ENCODE data around the gene ERAL1. TPM values are rescaled to one million over a fixed set of nuclear protein-coding genes. Genes with fewer than 3 reads are reported as not detected.
"Not testable (repeated sequence)": the region's sequence is repeated elsewhere in the genome, so short reads cannot be mapped to it uniquely, and the experiment has no call there.

Gene ERAL1
- total and polyA plus RNA-seq, 2 experiments from 2014 or later, result 77.1 to 121 TPM

DNA sequence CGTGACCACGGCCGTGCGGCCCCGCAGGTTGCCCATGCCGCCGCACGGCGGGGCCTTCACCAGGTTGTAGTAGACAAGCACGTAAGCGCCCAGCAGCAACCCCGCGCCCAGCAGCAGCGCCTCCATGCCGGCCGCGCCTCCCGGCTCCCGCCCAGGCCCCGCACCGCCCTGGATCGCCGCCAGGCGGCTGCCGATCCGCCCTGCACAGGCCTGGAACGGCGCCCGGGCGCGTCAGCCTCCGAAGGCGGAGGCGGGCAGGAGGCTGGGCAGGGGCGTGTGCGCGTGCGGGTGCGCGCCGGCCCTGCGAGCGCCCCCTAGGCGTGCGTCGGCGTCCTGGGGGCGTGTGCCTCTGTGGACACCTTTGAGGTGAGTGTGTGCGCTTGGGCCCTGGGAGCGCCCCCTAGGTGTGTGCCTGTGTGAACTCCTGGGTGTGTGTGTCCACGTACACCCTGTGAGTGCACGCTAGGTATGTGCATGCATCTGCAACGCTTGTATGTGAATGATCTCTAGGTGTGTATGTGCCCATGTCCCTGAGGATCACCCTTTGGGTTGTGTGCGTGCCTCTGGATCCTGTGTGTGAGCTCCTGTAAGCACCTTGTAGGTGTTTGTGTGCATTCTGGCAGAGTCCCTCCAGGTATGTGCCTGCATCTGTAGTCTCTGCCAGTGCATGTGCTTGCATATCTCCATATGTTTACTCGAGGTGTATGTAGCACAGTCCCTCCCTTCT, 48.2 kb downstream of the ERAL1 start, which contains the start of gene DHRS13 (continued):
- TF ChIP-seq, protein P1, sequence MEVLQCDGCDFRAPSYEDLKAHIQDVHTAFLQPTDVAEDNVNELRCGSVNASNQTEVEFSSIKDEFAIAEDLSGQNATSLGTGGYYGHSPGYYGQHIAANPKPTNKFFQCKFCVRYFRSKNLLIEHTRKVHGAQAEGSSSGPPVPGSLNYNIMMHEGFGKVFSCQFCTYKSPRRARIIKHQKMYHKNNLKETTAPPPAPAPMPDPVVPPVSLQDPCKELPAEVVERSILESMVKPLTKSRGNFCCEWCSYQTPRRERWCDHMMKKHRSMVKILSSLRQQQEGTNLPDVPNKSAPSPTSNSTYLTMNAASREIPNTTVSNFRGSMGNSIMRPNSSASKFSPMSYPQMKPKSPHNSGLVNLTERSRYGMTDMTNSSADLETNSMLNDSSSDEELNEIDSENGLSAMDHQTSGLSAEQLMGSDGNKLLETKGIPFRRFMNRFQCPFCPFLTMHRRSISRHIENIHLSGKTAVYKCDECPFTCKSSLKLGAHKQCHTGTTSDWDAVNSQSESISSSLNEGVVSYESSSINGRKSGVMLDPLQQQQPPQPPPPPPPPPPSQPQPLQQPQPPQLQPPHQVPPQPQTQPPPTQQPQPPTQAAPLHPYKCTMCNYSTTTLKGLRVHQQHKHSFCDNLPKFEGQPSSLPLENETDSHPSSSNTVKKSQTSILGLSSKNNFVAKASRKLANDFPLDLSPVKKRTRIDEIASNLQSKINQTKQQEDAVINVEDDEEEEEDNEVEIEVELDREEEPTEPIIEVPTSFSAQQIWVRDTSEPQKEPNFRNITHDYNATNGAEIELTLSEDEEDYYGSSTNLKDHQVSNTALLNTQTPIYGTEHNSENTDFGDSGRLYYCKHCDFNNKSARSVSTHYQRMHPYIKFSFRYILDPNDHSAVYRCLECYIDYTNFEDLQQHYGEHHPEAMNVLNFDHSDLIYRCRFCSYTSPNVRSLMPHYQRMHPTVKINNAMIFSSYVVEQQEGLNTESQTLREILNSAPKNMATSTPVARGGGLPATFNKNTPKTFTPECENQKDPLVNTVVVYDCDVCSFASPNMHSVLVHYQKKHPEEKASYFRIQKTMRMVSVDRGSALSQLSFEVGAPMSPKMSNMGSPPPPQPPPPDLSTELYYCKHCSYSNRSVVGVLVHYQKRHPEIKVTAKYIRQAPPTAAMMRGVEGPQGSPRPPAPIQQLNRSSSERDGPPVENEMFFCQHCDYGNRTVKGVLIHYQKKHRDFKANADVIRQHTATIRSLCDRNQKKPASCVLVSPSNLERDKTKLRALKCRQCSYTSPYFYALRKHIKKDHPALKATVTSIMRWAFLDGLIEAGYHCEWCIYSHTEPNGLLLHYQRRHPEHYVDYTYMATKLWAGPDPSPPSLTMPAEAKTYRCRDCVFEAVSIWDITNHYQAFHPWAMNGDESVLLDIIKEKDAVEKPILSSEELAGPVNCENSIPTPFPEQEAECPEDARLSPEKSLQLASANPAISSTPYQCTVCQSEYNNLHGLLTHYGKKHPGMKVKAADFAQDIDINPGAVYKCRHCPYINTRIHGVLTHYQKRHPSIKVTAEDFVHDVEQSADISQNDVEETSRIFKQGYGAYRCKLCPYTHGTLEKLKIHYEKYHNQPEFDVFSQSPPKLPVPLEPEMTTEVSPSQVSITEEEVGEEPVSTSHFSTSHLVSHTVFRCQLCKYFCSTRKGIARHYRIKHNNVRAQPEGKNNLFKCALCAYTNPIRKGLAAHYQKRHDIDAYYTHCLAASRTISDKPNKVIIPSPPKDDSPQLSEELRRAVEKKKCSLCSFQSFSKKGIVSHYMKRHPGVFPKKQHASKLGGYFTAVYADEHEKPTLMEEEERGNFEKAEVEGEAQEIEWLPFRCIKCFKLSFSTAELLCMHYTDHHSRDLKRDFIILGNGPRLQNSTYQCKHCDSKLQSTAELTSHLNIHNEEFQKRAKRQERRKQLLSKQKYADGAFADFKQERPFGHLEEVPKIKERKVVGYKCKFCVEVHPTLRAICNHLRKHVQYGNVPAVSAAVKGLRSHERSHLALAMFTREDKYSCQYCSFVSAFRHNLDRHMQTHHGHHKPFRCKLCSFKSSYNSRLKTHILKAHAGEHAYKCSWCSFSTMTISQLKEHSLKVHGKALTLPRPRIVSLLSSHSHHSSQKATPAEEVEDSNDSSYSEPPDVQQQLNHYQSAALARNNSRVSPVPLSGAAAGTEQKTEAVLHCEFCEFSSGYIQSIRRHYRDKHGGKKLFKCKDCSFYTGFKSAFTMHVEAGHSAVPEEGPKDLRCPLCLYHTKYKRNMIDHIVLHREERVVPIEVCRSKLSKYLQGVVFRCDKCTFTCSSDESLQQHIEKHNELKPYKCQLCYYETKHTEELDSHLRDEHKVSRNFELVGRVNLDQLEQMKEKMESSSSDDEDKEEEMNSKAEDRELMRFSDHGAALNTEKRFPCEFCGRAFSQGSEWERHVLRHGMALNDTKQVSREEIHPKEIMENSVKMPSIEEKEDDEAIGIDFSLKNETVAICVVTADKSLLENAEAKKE (CRISPR knock-in tag; IDR thresholded peaks at IDR 0.05), result peak; percentile 24; the same call in 1 of the 2 replicates
- TF ChIP-seq CREB1 (CRISPR knock-in tag; IDR thresholded peaks at IDR 0.05; ENCODE audit: low read depth) (peak; percentile 89), JUNB (IDR thresholded peaks at IDR 0.05; ENCODE audit: unreplicated experiment) (no peak), STAT1 (IDR thresholded peaks at IDR 0.05; ENCODE audit: unreplicated experiment) (no peak), ZNF331 (CRISPR knock-in tag; IDR thresholded peaks at IDR 0.05; ENCODE audit: low read depth) (no peak; the same call in 1 of the 2 replicates), EZH2 (IDR thresholded peaks at IDR 0.05; ENCODE audit: low read depth, unreplicated experiment) (no peak), POLR2AphosphoS5 (IDR thresholded peaks at IDR 0.05; ENCODE audit: low read depth) (peak; percentile 59)
- TF ChIP-seq, protein P2, sequence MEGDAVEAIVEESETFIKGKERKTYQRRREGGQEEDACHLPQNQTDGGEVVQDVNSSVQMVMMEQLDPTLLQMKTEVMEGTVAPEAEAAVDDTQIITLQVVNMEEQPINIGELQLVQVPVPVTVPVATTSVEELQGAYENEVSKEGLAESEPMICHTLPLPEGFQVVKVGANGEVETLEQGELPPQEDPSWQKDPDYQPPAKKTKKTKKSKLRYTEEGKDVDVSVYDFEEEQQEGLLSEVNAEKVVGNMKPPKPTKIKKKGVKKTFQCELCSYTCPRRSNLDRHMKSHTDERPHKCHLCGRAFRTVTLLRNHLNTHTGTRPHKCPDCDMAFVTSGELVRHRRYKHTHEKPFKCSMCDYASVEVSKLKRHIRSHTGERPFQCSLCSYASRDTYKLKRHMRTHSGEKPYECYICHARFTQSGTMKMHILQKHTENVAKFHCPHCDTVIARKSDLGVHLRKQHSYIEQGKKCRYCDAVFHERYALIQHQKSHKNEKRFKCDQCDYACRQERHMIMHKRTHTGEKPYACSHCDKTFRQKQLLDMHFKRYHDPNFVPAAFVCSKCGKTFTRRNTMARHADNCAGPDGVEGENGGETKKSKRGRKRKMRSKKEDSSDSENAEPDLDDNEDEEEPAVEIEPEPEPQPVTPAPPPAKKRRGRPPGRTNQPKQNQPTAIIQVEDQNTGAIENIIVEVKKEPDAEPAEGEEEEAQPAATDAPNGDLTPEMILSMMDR (conservative IDR thresholded peaks at IDR 0.05; ENCODE audit: low read depth in 2 of 2), result peak; percentile 81 to 91

DNA sequence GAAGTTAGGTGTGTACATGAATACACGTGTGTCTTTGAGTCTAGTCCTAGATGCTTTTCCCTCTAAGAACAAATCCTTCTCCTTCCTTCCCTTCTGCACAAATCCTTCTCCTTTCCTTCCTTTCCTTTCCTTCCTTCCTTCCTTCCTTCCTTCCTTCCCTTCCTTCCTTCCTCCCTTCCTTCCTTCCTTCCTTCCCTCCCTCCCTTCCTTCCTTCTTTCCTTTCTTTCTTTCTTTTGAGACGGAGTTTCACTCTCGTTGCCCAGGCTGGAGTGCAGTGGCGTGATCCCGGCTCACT, 48.7 kb downstream of the ERAL1 start:
- peak overlapping the region; percentile 92; the same call in 1 of the 2 replicates for H3K4me3 ChIP-seq

More for the DNA sequence above, 48.7 kb downstream of the ERAL1 start:
- H3K9me3 Mint-ChIP-seq; DNase-seq (ENCODE audit: low spot score); H3K9me2 ChIP-seq (ENCODE audit: insufficient read depth); H2AFZ ChIP-seq; H3K27ac Mint-ChIP-seq; ATAC-seq; H3K27ac ChIP-seq (ENCODE audit: low read depth); H3K4me2 ChIP-seq; H3K27me3 ChIP-seq (ENCODE audit: insufficient read depth): not testable (repeated sequence)
- H3K79me2 ChIP-seq (replicated peaks; ENCODE audit: insufficient read depth), result peaks cover 19% of the 10 kb centered on the region; the same call in 1 of the 2 replicates
- Mint-ChIP-seq H3K4me1 (peaks cover 45% of the 10 kb centered on the region), H3K36me3 (ENCODE audit: low read depth) (peaks cover 52% of the 10 kb centered on the region), H3K27me3 (ENCODE audit: insufficient read depth, low read depth, poor library complexity) (peaks cover 27% of the 10 kb centered on the region), H3K4me3 (peak overlapping the region; percentile 64)
- H3F3A ChIP-seq (replicated peaks; ENCODE audit: low read depth), result peaks cover 48% of the 10 kb centered on the region
- H3K36me3 ChIP-seq (ENCODE audit: insufficient read depth), result peaks cover 19% of the 10 kb centered on the region
- peaks cover 11% of the 10 kb centered on the region for H4K20me1 ChIP-seq (replicated peaks; ENCODE audit: insufficient read depth)
- peaks cover 18% of the 10 kb centered on the region for H3K4me1 ChIP-seq (ENCODE audit: insufficient read depth)

Measured in GM23338 (cell line).